ENCODE data around the gene DSEL. TPM values are rescaled to one million over a fixed set of nuclear protein-coding genes. Genes with fewer than 3 reads are reported as not detected.

The DSEL gene
- total and polyA plus RNA-seq, 2 donors (not counting 1 experiment from before 2014, with no cell fraction given), result 0.10 to 0.37 TPM

DNA sequence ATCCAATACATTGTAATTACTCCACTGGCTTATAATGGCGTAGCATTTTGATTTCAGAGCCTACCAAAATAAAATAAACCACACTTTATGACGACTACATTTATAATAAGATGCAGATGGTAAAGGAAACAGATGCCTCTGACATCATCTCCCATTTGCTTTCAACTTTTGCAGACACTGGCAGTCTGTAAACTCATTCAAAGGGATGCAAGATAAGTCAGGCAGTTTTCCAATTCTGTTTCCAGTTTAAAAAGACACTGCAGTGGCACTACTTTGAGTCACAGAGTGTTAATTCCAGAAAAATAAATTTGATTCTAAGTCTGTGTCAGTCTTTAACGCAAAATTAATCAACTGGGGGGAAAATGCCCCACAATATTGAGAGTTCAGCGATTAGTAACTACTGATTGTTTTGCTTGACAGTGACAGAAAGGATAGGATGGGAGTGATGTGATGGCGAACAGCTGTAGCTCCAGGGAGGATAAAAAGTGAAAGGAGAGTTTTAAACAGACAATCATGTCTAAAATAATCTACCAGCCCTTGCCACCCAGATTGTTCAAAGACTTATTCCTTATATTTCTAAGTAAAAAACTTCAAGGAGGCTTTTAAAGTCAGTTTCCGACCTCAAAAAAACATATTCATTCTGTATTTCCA is 6.7 kb downstream of the DSEL start:
- Mint-ChIP-seq H3K27me3 (peaks cover 3% of the 10 kb centered on the region), H3K4me1 (no peaks in the 10 kb centered on the region), H3K4me3 (no peak overlapping the region), H3K9me3 (ENCODE audit: insufficient read depth) (no peaks in the 10 kb centered on the region), H3K27ac (no peak overlapping the region)
- ATAC-seq (ENCODE audit: low read depth) (no peak), DNase-seq (no peak)
- H2AFZ ChIP-seq (ENCODE audit: insufficient read depth, low read depth, low read length, poor library complexity, severe bottlenecking), result no peak overlapping the region
- TF ChIP-seq EZH2 (IDR thresholded peaks at IDR 0.05; ENCODE audit: borderline replicate concordance, insufficient read depth, low read depth, low read length, poor library complexity, severe bottlenecking), result no peak
- TF ChIP-seq, protein P1, sequence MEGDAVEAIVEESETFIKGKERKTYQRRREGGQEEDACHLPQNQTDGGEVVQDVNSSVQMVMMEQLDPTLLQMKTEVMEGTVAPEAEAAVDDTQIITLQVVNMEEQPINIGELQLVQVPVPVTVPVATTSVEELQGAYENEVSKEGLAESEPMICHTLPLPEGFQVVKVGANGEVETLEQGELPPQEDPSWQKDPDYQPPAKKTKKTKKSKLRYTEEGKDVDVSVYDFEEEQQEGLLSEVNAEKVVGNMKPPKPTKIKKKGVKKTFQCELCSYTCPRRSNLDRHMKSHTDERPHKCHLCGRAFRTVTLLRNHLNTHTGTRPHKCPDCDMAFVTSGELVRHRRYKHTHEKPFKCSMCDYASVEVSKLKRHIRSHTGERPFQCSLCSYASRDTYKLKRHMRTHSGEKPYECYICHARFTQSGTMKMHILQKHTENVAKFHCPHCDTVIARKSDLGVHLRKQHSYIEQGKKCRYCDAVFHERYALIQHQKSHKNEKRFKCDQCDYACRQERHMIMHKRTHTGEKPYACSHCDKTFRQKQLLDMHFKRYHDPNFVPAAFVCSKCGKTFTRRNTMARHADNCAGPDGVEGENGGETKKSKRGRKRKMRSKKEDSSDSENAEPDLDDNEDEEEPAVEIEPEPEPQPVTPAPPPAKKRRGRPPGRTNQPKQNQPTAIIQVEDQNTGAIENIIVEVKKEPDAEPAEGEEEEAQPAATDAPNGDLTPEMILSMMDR (IDR thresholded peaks at IDR 0.05), result no peak
- no peaks in the 10 kb centered on the region for H3K27me3 ChIP-seq (replicated peaks in 1 of 4; ENCODE audit: control extremely low read depth in 1 of 4, control insufficient read depth in 3 of 4, insufficient read depth in 4 of 4, low read length in 3 of 4)
- no peak overlapping the region for H3K27ac ChIP-seq (ENCODE audit: low read length in 2 of 2)
- H4K20me1 ChIP-seq (ENCODE audit: control insufficient read depth, insufficient read depth, low read length, poor library complexity, severe bottlenecking), result no peaks in the 10 kb centered on the region
- 90% methylated on average over 2 of the region's 6 CpGs for WGBS (ENCODE audit: insufficient coverage)
- CTCF ChIA-PET, result no interaction called here
- no peak overlapping the region for H3K4me3 ChIP-seq (ENCODE audit: control extremely low read depth in 1 of 5, extremely low read depth in 1 of 5, insufficient read depth in 1 of 5, low read depth in 2 of 5, low read length in 4 of 5)
- POLR2A ChIA-PET, result no interaction called here
- intact Hi-C loops (cut with micrococcal nuclease), result no loop called here
- no peaks in the 10 kb centered on the region for H3K36me3 ChIP-seq (replicated peaks in 1 of 2; ENCODE audit: control extremely low read depth in 1 of 2, control insufficient read depth in 1 of 2, extremely low read depth in 1 of 2, insufficient read depth in 2 of 2, low read length in 1 of 2)
- no peaks in the 10 kb centered on the region for H3K9me3 ChIP-seq (ENCODE audit: control extremely low read depth in 1 of 3, control insufficient read depth in 2 of 3, insufficient read depth in 1 of 3, low read length in 2 of 3)
- no peak overlapping the region for H3K9ac ChIP-seq (ENCODE audit: low read length)
- H3K4me1 ChIP-seq (ENCODE audit: control insufficient read depth in 2 of 2, insufficient read depth in 2 of 2, low read length in 2 of 2), result no peaks in the 10 kb centered on the region
- no peaks in the 10 kb centered on the region for H3K79me2 ChIP-seq (ENCODE audit: control insufficient read depth, insufficient read depth, low read length)
- H3K4me2 ChIP-seq (replicated peaks; ENCODE audit: low read depth, low read length, poor library complexity, severe bottlenecking), result no peak overlapping the region

DNA sequence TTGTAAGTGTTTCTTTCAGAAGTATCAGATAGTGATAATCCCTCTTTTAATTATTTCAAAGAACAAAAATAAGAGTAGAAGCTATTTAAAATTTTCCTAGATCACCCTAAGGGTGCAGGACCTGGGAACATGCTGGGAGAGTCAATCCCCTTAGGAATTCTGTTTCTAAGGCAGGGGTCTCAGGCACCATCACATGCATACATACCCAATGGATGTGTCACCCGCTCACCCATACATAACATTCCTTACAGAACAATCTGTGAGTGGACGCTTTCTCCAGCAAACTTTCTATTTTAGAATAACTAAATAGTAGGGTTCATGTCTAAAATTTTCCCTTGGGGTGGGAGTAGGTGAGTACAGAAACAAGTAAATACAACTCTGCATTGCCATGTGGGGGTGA is 8.4 kb downstream of the DSEL start:
- Histone ChIP-seq H2AFZ (ENCODE audit: insufficient read depth, low read depth, low read length, poor library complexity, severe bottlenecking) (no peak overlapping the region), H3K27me3 (replicated peaks in 1 of 4; ENCODE audit: control extremely low read depth in 1 of 4, control insufficient read depth in 3 of 4, insufficient read depth in 4 of 4, low read length in 3 of 4) (no peaks in the 10 kb centered on the region), H4K20me1 (ENCODE audit: control insufficient read depth, insufficient read depth, low read length, poor library complexity, severe bottlenecking) (no peaks in the 10 kb centered on the region), H3K36me3 (replicated peaks in 1 of 2; ENCODE audit: control extremely low read depth in 1 of 2, control insufficient read depth in 1 of 2, extremely low read depth in 1 of 2, insufficient read depth in 2 of 2, low read length in 1 of 2) (no peaks in the 10 kb centered on the region), H3K4me1 (ENCODE audit: control insufficient read depth in 2 of 2, insufficient read depth in 2 of 2, low read length in 2 of 2) (no peaks in the 10 kb centered on the region), H3K4me2 (replicated peaks; ENCODE audit: low read depth, low read length, poor library complexity, severe bottlenecking) (no peak overlapping the region), H3K79me2 (ENCODE audit: control insufficient read depth, insufficient read depth, low read length) (no peaks in the 10 kb centered on the region), H3K4me3 (ENCODE audit: control extremely low read depth in 1 of 5, extremely low read depth in 1 of 5, insufficient read depth in 1 of 5, low read depth in 2 of 5, low read length in 4 of 5) (no peak overlapping the region), H3K9me3 (ENCODE audit: control extremely low read depth in 1 of 3, control insufficient read depth in 2 of 3, insufficient read depth in 1 of 3, low read length in 2 of 3) (no peaks in the 10 kb centered on the region), H3K27ac (ENCODE audit: low read length in 2 of 2) (no peak overlapping the region), H3K9ac (ENCODE audit: low read length) (no peak overlapping the region)
- DNase-seq (no peak), ATAC-seq (ENCODE audit: low read depth) (no peak)
- Mint-ChIP-seq H3K4me1 (no peaks in the 10 kb centered on the region), H3K9me3 (ENCODE audit: insufficient read depth) (no peaks in the 10 kb centered on the region), H3K4me3 (no peak overlapping the region), H3K27ac (no peak overlapping the region), H3K27me3 (peaks cover 3% of the 10 kb centered on the region)
- intact Hi-C loops (cut with micrococcal nuclease), result no loop called here
- POLR2A ChIA-PET, result no interaction called here
- CTCF ChIA-PET, result no interaction called here
- WGBS (ENCODE audit: insufficient coverage), result no CpG with 5 or more reads among the region's 2 CpGs
- no peak for TF ChIP-seq EZH2 (IDR thresholded peaks at IDR 0.05; ENCODE audit: borderline replicate concordance, insufficient read depth, low read depth, low read length, poor library complexity, severe bottlenecking)
- TF ChIP-seq, protein P1 (IDR thresholded peaks at IDR 0.05), result no peak
